HG03039 (cell line): ENCODE data around the gene ADCY9.
"Not testable (repeated sequence)": the region's sequence is repeated elsewhere in the genome, so short reads cannot be mapped to it uniquely, and the experiment has no call there.

Source experiments
- ATAC-seq: cut with Tn5 transposase; IDR thresholded peaks from one replicate; pipeline ENCODE4 v1.9.1; 2021; ENCODE audit warnings: mild to moderate bottlenecking, moderate library complexity; ENCODE audit not compliant: unreplicated experiment

ADCY9 gene

GRCh38 chr16:3982216-3982615 is 134.0 kb downstream of the ADCY9 start:
- no peak for ATAC-seq

GRCh38 chr16:3980253-3981111 is 135.8 kb downstream of the ADCY9 start:
- no peak for ATAC-seq

DNA sequence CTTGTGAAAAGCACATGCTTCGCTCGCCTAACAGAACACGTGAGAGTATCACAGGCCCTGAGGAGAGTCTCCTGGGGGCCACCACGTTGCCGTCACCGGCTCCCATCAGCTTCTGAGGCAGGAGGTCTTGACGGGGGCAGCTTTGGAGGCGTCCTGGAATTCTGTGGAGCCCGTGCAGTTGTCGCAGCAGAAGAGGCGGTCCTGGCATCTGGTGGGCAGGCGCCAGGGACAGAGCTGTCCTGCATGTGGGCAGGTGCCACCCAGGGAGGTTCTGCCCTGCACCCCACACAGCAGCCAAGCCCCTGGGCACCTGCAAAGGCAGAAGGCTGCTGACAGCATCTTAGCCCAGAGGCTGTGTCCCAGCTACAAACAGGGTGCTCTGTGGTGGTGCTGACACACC is 136.7 kb downstream of the ADCY9 start:
- no peak for ATAC-seq

DNA sequence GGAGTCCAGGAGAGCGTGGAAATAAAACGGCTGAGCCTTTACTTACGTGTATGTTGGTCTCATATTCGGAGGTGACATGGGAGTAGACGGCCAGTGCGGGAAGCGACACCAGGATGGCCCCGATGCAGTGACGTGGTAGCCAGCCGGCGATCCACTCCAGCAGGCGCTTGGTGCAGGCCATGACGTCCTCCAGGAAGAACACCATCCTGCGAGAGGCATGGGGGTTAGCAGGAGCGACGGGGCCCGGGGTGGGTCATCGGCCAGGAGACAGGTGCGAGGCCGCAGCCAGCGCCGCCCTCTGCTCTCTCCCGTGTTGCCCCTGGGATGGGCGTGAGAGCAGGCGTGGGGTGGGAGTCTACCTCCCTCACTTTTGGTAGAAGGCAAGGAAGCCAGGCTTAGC is 137.2 kb downstream of the ADCY9 start:
- no peak for ATAC-seq

- no peak for ATAC-seq
Measured at GRCh38 chr16:3977376-3977775, 138.9 kb downstream of the ADCY9 start.

DNA sequence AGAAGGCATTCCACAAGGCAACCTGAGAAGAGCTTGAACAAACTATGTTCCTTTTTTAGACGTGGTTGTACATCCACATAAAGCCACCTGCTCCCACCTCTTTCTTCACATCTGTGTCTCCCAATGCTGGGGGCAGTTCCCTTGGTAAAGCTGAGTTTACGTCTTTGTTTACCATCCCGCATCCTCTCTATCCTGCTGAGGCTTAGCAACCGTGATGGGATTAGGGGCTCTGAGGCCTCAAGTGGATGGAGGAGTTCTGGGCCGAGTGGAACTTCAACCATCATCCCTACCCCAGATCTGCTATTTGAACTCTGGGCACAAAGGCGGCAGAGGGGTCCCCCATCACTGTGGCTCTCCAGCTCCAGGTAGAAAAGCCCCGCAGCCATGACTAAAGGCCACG is 141.5 kb downstream of the ADCY9 start:
- no peak for ATAC-seq

GRCh38 chr16:3971706-3972105 is 144.5 kb downstream of the ADCY9 start:
- no peak for ATAC-seq

- ATAC-seq = no peak
Measured at GRCh38 chr16:3971261-3971660, 145.0 kb downstream of the ADCY9 start.

GRCh38 chr16:3968551-3968950 is 147.7 kb downstream of the ADCY9 start:
- no peak for ATAC-seq

- ATAC-seq = no peak
Measured at GRCh38 chr16:3966681-3967080, 149.6 kb downstream of the ADCY9 start.

DNA sequence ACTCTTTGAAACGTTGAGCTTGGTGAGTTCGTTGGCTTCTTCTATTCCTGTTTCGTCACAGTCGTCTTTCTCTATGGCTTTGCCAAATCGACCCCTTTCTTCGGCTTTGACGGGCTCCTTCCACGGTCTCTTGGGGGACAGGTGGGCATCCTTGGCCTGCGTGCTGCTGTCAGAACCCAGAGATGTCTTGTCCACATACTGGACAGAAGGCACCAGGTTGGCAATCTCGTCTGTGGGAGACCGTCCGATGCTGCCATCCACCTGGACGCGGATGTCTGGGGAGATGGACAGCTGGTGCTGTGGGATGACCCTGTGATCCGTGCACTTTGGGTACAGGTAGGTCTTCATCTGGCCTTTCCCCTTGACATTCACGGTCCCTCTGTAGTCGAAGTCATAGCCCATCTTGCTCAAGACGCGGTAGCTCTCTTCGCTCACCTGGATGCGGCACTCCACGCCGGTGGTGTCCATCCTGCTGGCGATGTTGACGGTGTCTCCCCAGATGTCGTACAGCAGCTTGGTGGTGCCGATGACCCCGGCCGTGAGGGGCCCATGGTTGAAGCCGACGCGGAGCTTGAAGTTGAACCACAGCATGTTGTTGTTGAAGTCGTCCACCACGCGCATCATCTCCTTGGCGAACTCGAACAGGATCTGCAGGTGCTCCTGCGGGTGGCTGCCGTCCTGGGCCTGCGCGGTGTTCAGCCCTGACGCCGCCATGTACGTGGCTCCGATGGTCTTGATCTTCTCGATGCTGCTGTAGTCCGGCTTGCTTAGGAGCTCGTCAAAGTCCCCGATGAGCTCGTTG is 150.3 kb downstream of the ADCY9 start:
- no peak for ATAC-seq

DNA sequence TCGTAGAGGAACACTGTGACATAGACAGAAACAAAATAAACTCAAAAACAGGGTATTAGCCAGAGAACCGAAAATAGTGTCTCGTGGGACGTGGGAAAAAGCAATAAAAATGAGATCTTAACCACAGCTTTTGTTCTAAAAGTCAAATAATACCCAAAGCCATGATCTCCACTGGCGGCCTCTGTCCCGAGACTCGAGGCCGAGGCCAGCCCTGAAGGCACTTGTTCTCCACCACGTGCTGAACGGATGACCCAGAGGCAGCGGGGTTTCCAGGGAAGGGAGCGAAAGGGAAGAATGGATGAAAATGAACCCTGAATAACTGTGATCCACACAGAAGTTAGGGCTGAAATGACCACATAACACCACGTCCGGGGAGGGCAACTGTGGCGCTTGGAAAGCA is 150.9 kb downstream of the ADCY9 start:
- ATAC-seq = no peak

GRCh38 chr16:3964686-3965290 is 151.5 kb downstream of the ADCY9 start:
- no peak for ATAC-seq

GRCh38 chr16:3963886-3964685 is 152.2 kb downstream of the ADCY9 start:
- no peak for ATAC-seq

GRCh38 chr16:3963203-3963602 is 153.0 kb downstream of the ADCY9 start:
- ATAC-seq = no peak

- no peak for ATAC-seq
Measured at GRCh38 chr16:3961449-3961849, 154.8 kb downstream of the ADCY9 start.

DNA sequence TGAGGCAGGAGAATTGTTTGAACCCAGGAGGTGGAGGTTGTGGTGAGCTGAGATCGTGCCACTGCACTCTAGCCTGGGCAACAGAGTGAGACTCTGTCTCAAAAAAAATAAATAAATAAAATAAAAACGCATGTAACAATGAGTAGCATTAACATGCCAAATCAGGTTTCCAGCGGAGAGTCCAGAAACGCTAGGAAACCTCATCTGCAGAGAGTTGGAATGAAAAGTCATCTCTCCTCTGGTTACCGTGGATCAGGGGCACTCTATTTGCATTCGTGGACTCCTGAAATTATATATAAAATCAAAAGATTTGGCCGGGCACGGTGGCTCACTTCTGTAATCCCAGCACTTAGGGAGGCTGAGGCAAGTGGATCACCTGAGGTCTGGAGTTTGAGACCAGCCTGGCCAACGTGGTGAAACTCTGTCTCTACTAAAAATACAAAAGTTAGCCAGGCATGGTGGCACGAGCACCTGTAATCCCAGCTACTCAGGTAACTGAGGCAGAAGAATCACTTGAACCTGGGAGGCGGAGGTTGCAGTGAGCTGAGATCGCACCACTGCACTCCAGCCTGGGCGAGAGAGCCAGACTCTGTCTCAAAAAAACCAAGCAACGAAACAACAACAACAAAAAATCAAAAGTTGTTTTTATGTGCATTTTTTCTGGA is 156.2 kb downstream of the ADCY9 start:
- not testable (repeated sequence) for ATAC-seq

DNA sequence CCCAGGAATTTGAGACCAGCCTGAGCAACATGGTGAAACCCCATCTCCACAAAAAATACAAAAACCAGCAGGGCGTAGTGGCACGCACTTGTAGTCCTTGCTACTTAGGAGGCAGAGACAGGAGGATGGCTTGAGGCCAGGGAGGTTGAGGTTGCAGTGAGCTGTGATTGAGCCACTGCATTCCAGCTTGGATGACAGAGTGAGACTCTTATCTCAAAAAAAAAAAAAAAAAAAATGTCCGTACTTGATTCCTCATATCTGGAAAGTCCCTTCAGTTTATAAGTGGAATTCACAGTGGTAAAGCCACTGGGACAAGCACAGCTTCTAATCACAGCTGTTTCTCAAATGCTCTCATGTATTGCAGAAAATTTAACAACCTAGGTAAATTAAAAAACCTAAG is 157.1 kb downstream of the ADCY9 start:
- no peak for ATAC-seq

GRCh38 chr16:3957344-3957980 is 158.8 kb downstream of the ADCY9 start:
- ATAC-seq = no peak

DNA sequence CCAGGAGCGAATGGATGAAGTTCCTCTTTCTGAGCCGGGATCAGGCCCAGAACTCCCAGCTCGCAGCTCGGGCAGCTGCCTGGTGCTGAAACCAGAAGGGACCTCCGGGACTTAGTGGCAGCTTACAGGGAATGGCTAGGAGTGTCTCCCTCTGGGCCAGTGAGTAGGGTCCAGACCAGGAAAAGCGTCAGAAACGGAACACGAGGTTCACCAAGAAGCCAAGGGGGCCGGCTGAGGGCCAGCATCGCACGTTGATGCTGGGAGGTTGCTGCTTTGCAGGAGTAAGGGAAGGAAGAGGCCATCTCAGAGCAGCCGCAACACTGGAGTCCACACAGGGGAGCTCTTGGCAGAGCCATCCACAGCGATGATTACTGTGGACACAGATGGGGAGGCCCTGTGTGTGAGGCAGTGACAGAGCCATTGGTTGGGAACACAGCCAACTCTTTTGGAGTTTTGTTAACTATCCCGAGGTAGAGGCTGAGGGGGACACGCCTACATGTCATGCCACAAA is 161.8 kb downstream of the ADCY9 start:
- ATAC-seq = no peak
